Gastrocnemius medialis (tissue), 4 donors: ENCODE results near the gene ATXN10. TPM values are rescaled to one million over a fixed set of nuclear protein-coding genes. Genes with fewer than 3 reads are reported as not detected.

Experiments used
- ATAC-seq, 2 donors: fragments of 150-250 bp; one replicate each; pipeline ENCODE4 v1.9.1; 2016
- DNase-seq, 2 donors: peaks; one replicate each; pipeline ENCODE4 v3.0.0-alpha.2; 2019
- H3K27ac ChIP-seq, 4 donors: fragments of 200-600 bp; sonication (generic); 1 replicate in 1 of 4; 2 replicates in 3 of 4; pipeline ENCODE4 v1.5.1; 2016 to 2018; ENCODE audit warnings: mild to moderate bottlenecking in 2 of 4, moderate library complexity in 1 of 4
- H3K27me3 ChIP-seq, 3 donors: fragments of 200-600 bp; sonication (generic) in 2 of 3; 1 replicate in 1 of 3; 2 replicates in 2 of 3; pipeline versions ENCODE4 v1.5.1 to v1.6.0; 2016 to 2019; ENCODE audit warnings: mild to moderate bottlenecking in 1 of 3, moderate library complexity in 1 of 3
- H3K36me3 ChIP-seq, 2 donors: fragments of 200-600 bp; sonication (generic) in 1 of 2; one replicate each; pipeline ENCODE4 v1.5.1; 2017 to 2018
- H3K4me1 ChIP-seq, 2 donors: fragments of 200-600 bp; sonication (generic) in 1 of 2; one replicate each; pipeline ENCODE4 v1.5.1; 2016 to 2017; ENCODE audit warnings: mild to moderate bottlenecking in 2 of 2
- H3K4me3 ChIP-seq, 4 donors: fragments of 200-600 bp; sonication (generic) in 3 of 4; 1 replicate in 1 of 4; 2 replicates in 3 of 4; pipeline ENCODE4 v1.5.1; 2016 to 2019; ENCODE audit warnings: mild to moderate bottlenecking in 2 of 4
- H3K9me3 ChIP-seq, 3 donors: fragments of 200-600 bp; sonication (generic) in 2 of 3; 1 replicate in 1 of 3; 2 replicates in 2 of 3; pipeline ENCODE4 v1.5.1; 2016 to 2019
- CTCF ChIP-seq, 5 experiments: fragments of 450-650 bp in 3 of 5; fragments of 200-600 bp in 2 of 5; sonication (generic) in 2 of 5; IDR thresholded peaks in 4 of 5; conservative IDR thresholded peaks in 1 of 5; 1 replicate in 4 of 5; 2 replicates in 1 of 5; pipeline ENCODE4 v1.5.1; 2016 to 2019; ENCODE audit warnings: antibody characterized with exemption in 5 of 5, mild to moderate bottlenecking in 3 of 5, moderate library complexity in 3 of 5
- POLR2A ChIP-seq, 2 donors: fragments of 450-650 bp; IDR thresholded peaks; one replicate each; pipeline ENCODE4 v1.6.1; 2017; ENCODE audit warnings: antibody characterized with exemption in 2 of 2, mild to moderate bottlenecking in 2 of 2, moderate library complexity in 2 of 2
- in situ Hi-C, 4 donors: fragments of 200-750 bp; cut with MboI; loops; one replicate each; pipeline versions ENCODE4 v1.15.0 to v1.8.0; 2017; ENCODE audit warnings: low sequenced_read_pairs in 4 of 4
- intact Hi-C: fragments of 100-400 bp; cut with DNase I; formaldehyde crosslinking; loops from one replicate; pipeline ENCODE4 v1.15.1; 2023; ENCODE audit warnings: low total_unique reads
- total RNA-seq, 4 donors: library from RNA; depleted of rRNA; stranded (reverse); fragments of >200 nt; gene quantifications; one replicate each; pipeline versions ENCODE4 v1.1.0 to v1.2.3, GENCODE V29; 2016

ATXN10 gene
- total RNA-seq, 4 donors from 2014 or later = 52.9 to 98.9 (median 78.5) TPM

- TF ChIP-seq POLR2A (IDR thresholded peaks at IDR 0.05) (no peak), CTCF (IDR thresholded peaks at IDR 0.05 in 4 of 5, conservative IDR thresholded peaks at IDR 0.05 in 1 of 5) (no peak)
- DNase-seq = peak; percentile 35 to 70
- in situ Hi-C loops = no loop called here
Observed at GRCh38 chr22:45742866-45743450, 71.3 kb downstream of the ATXN10 start.

GRCh38 chr22:45743687-45744086 is 72.1 kb downstream of the ATXN10 start:
- Histone ChIP-seq H3K36me3 (peaks cover 0 to 33% of the 10 kb centered on the region in 2 donors), H3K9me3 (no peaks in the 10 kb centered on the region), H3K4me3 (no peak overlapping the region), H3K4me1 (peaks cover 15 to 20% of the 10 kb centered on the region in 2 donors), H3K27ac (peak overlapping the region; percentile 26 to 69 (median 64)), H3K27me3 (no peaks in the 10 kb centered on the region)
- TF ChIP-seq POLR2A (IDR thresholded peaks at IDR 0.05) = no peak
- TF ChIP-seq CTCF (IDR thresholded peaks at IDR 0.05 in 4 of 5, conservative IDR thresholded peaks at IDR 0.05 in 1 of 5) = no peak
- in situ Hi-C loops = no loop called here
- DNase-seq = no peak
- intact Hi-C loops = no loop called here
- ATAC-seq = no peak

More at GRCh38 chr22:45742866-45743450, 71.3 kb downstream of the ATXN10 start:
- Histone ChIP-seq H3K36me3 (peaks cover 0 to 38% of the 10 kb centered on the region in 2 donors), H3K9me3 (no peaks in the 10 kb centered on the region), H3K4me1 (peaks cover 15 to 20% of the 10 kb centered on the region in 2 donors), H3K4me3 (no peak overlapping the region), H3K27ac (peak overlapping the region; percentile 26 to 69 (median 64)), H3K27me3 (no peaks in the 10 kb centered on the region)
- intact Hi-C loops = no loop called here
- peak; percentile 96 for ATAC-seq

- Histone ChIP-seq H3K27me3 (no peaks in the 10 kb centered on the region), H3K4me3 (no peak overlapping the region), H3K4me1 (peaks cover 15 to 20% of the 10 kb centered on the region in 2 donors), H3K27ac (no peak overlapping the region), H3K9me3 (no peaks in the 10 kb centered on the region), H3K36me3 (peaks cover 0 to 26% of the 10 kb centered on the region in 2 donors)
- intact Hi-C loops (no loop called here), in situ Hi-C loops (no loop called here)
- DNase-seq (no peak), ATAC-seq (no peak)
- no peak for TF ChIP-seq CTCF (IDR thresholded peaks at IDR 0.05 in 4 of 5, conservative IDR thresholded peaks at IDR 0.05 in 1 of 5)
- no peak for TF ChIP-seq POLR2A (IDR thresholded peaks at IDR 0.05)
Observed at GRCh38 chr22:45744442-45744841, 72.8 kb downstream of the ATXN10 start.

GRCh38 chr22:45750626-45751025 is 79.0 kb downstream of the ATXN10 start:
- Histone ChIP-seq H3K27ac (no peak overlapping the region), H3K27me3 (no peaks in the 10 kb centered on the region), H3K4me1 (no peaks in the 10 kb centered on the region), H3K9me3 (no peaks in the 10 kb centered on the region), H3K4me3 (no peak overlapping the region), H3K36me3 (no peaks in the 10 kb centered on the region)
- intact Hi-C loops = no loop called here
- DNase-seq (no peak), ATAC-seq (no peak)
- TF ChIP-seq POLR2A (IDR thresholded peaks at IDR 0.05) = no peak
- TF ChIP-seq CTCF (IDR thresholded peaks at IDR 0.05 in 4 of 5, conservative IDR thresholded peaks at IDR 0.05 in 1 of 5) = no peak
- in situ Hi-C loops = no loop called here

- Histone ChIP-seq H3K4me3 (no peak overlapping the region), H3K4me1 (peaks cover 0 to 2% of the 10 kb centered on the region in 2 donors), H3K9me3 (no peaks in the 10 kb centered on the region), H3K27me3 (no peaks in the 10 kb centered on the region), H3K27ac (no peak overlapping the region), H3K36me3 (no peaks in the 10 kb centered on the region)
- intact Hi-C loops = no loop called here
- in situ Hi-C loops = no loop called here
- DNase-seq (no peak), ATAC-seq (no peak)
- TF ChIP-seq POLR2A (IDR thresholded peaks at IDR 0.05) (no peak), CTCF (IDR thresholded peaks at IDR 0.05 in 4 of 5, conservative IDR thresholded peaks at IDR 0.05 in 1 of 5) (no peak)
Observed at GRCh38 chr22:45752036-45752435, 80.4 kb downstream of the ATXN10 start.
